ENCODE measurements around the gene UBA6.
A peak's percentile ranks its signal among the peaks of the same experiment; 100 is the strongest.
"Not testable (repeated sequence)": the region's sequence is repeated elsewhere in the genome, so short reads cannot be mapped to it uniquely, and the experiment has no call there.

Gene UBA6

GRCh38 chr4:67713529-67714247 is 12.7 kb upstream of the UBA6 start:
- no peak for DNase-seq (ENCODE audit: low read depth)

- no peak for DNase-seq (ENCODE audit: low read depth)
Observed at GRCh38 chr4:67712650-67713528, 11.9 kb upstream of the UBA6 start.

GRCh38 chr4:67712000-67712625 is 11.2 kb upstream of the UBA6 start:
- no peak for DNase-seq (ENCODE audit: low read depth)

GRCh38 chr4:67706682-67707081 is 5.7 kb upstream of the UBA6 start:
- not testable (repeated sequence) for DNase-seq (ENCODE audit: low read depth)

GRCh38 chr4:67704843-67705242 is 3.9 kb upstream of the UBA6 start:
- no peak for DNase-seq (ENCODE audit: low read depth)

- no peak for DNase-seq (ENCODE audit: low read depth)
Observed at GRCh38 chr4:67702166-67702565, 1.2 kb upstream of the UBA6 start.

GRCh38 chr4:67701517-67701850 is 529 bp upstream of the UBA6 start:
- DNase-seq (ENCODE audit: low read depth): no peak

- DNase-seq (ENCODE audit: low read depth): no peak
Observed at GRCh38 chr4:67700116-67700737, 728 bp downstream of the UBA6 start.

- DNase-seq (ENCODE audit: low read depth): no peak
Observed at GRCh38 chr4:67699603-67700002, 1.4 kb downstream of the UBA6 start.

- no peak for DNase-seq (ENCODE audit: low read depth)
Observed at GRCh38 chr4:67697860-67698687, 2.9 kb downstream of the UBA6 start.

GRCh38 chr4:67696061-67696460 is 4.9 kb downstream of the UBA6 start:
- DNase-seq (ENCODE audit: low read depth): no peak

GRCh38 chr4:67694662-67695061 is 6.3 kb downstream of the UBA6 start:
- no peak for DNase-seq (ENCODE audit: low read depth)

- DNase-seq (ENCODE audit: low read depth): no peak
Observed at GRCh38 chr4:67691328-67691727, 9.6 kb downstream of the UBA6 start.

- DNase-seq (ENCODE audit: low read depth): no peak
Observed at GRCh38 chr4:67687636-67688035, 13.3 kb downstream of the UBA6 start.

GRCh38 chr4:67685532-67685859 is 15.5 kb downstream of the UBA6 start:
- DNase-seq (ENCODE audit: low read depth): no peak

- peak; percentile 33 for DNase-seq (ENCODE audit: low read depth)
Observed at GRCh38 chr4:67684839-67685531, 16.0 kb downstream of the UBA6 start.

GRCh38 chr4:67682266-67682665 is 18.7 kb downstream of the UBA6 start:
- DNase-seq (ENCODE audit: low read depth): no peak

GRCh38 chr4:67680581-67681222 is 20.3 kb downstream of the UBA6 start:
- DNase-seq (ENCODE audit: low read depth): no peak

GRCh38 chr4:67678612-67679011 is 22.3 kb downstream of the UBA6 start:
- DNase-seq (ENCODE audit: low read depth): no peak

GRCh38 chr4:67674098-67674497 is 26.9 kb downstream of the UBA6 start:
- DNase-seq (ENCODE audit: low read depth): no peak

GRCh38 chr4:67668315-67668714 is 32.6 kb downstream of the UBA6 start:
- no peak for DNase-seq (ENCODE audit: low read depth)

Measured in stromal cell of bone marrow (primary cell).